MM.1S (cell line): ENCODE results near the gene SUFU.

ENCODE experiments used
- DNase-seq: peaks from one replicate; pipeline ENCODE4 v3.0.0-alpha.2; 2015
- H2AFZ ChIP-seq: fragments of 300-600 bp; sonication (generic); 2 replicates; pipeline ENCODE4 v1.6.0; 2016; ENCODE audit warnings: antibody characterized with exemption, low read length
- H3F3A ChIP-seq: fragments of 300-600 bp; sonication (generic); 2 replicates; pipeline ENCODE4 v1.6.1; 2016; ENCODE audit warnings: mild to moderate bottlenecking, antibody characterized with exemption, low read length, moderate library complexity, mixed read lengths; ENCODE audit not compliant: insufficient read depth
- H3K27ac ChIP-seq: fragments of 300-600 bp; sonication (generic); 2 replicates; pipeline ENCODE4 v1.5.1; 2016; ENCODE audit warnings: mild to moderate bottlenecking, low read length
- H3K27me3 ChIP-seq: fragments of 300-600 bp; sonication (generic); replicated peaks from 2 replicates; pipeline ENCODE4 v1.6.0; 2016; ENCODE audit warnings: low read length; ENCODE audit not compliant: insufficient read depth
- H3K36me3 ChIP-seq: fragments of 300-600 bp; sonication (generic); replicated peaks from 2 replicates; pipeline ENCODE4 v1.6.1; 2016; ENCODE audit warnings: mild to moderate bottlenecking, low read length, mixed read lengths; ENCODE audit not compliant: insufficient read depth
- H3K4me1 ChIP-seq: fragments of 300-600 bp; sonication (generic); 2 replicates; pipeline ENCODE4 v1.6.1; 2016; ENCODE audit warnings: low read length, mixed read lengths
- H3K4me2 ChIP-seq: fragments of 300-600 bp; sonication (generic); 2 replicates; pipeline ENCODE4 v1.6.0; 2016; ENCODE audit warnings: low read depth, low read length
- H3K4me3 ChIP-seq: fragments of 300-600 bp; sonication (generic); 2 replicates; pipeline ENCODE4 v1.5.1; 2016; ENCODE audit warnings: low read length, mixed read lengths
- H3K79me2 ChIP-seq: fragments of 300-600 bp; sonication (generic); 2 replicates; pipeline ENCODE4 v1.6.1; 2016; ENCODE audit warnings: mixed run types, low read length, mixed read lengths
- H3K9ac ChIP-seq: fragments of 300-600 bp; sonication (generic); 2 replicates; pipeline ENCODE4 v1.6.1; 2016; ENCODE audit warnings: low read length, mixed read lengths
- H3K9me2 ChIP-seq: fragments of 300-600 bp; sonication (generic); replicated peaks from 2 replicates; pipeline ENCODE4 v1.6.1; 2016; ENCODE audit warnings: mild to moderate bottlenecking, low read length, mixed read lengths; ENCODE audit not compliant: insufficient read depth
- H3K9me3 ChIP-seq: fragments of 300-600 bp; sonication (generic); replicated peaks from 2 replicates; pipeline ENCODE4 v1.6.1; 2016; ENCODE audit warnings: mild to moderate bottlenecking, low read length, mixed read lengths; ENCODE audit not compliant: insufficient read depth
- H4K20me1 ChIP-seq: fragments of 300-600 bp; sonication (generic); 2 replicates; pipeline ENCODE4 v1.6.1; 2016; ENCODE audit warnings: mild to moderate bottlenecking, low read length, moderate library complexity, mixed read lengths; ENCODE audit not compliant: insufficient read depth
- EZH2 ChIP-seq: fragments of 300-600 bp; sonication (generic); optimal IDR thresholded peaks from 2 replicates; pipeline ENCODE3; 2017; ENCODE audit warnings: low read depth, mild to moderate bottlenecking, antibody characterized with exemption, low read length, mixed read lengths
- EZH2phosphoT487 ChIP-seq: fragments of 300-600 bp; sonication (generic); IDR thresholded peaks from 2 replicates; pipeline ENCODE4 v1.6.1; 2018; ENCODE audit warnings: antibody characterized with exemption, low read length
- TF ChIP-seq, protein P1 (sequence below): fragments of 300-600 bp; sonication (generic); IDR thresholded peaks from 2 replicates; pipeline ENCODE4 v1.5.1; 2016; ENCODE audit warnings: antibody characterized with exemption, low read length, mixed read lengths

Gene SUFU

DNA sequence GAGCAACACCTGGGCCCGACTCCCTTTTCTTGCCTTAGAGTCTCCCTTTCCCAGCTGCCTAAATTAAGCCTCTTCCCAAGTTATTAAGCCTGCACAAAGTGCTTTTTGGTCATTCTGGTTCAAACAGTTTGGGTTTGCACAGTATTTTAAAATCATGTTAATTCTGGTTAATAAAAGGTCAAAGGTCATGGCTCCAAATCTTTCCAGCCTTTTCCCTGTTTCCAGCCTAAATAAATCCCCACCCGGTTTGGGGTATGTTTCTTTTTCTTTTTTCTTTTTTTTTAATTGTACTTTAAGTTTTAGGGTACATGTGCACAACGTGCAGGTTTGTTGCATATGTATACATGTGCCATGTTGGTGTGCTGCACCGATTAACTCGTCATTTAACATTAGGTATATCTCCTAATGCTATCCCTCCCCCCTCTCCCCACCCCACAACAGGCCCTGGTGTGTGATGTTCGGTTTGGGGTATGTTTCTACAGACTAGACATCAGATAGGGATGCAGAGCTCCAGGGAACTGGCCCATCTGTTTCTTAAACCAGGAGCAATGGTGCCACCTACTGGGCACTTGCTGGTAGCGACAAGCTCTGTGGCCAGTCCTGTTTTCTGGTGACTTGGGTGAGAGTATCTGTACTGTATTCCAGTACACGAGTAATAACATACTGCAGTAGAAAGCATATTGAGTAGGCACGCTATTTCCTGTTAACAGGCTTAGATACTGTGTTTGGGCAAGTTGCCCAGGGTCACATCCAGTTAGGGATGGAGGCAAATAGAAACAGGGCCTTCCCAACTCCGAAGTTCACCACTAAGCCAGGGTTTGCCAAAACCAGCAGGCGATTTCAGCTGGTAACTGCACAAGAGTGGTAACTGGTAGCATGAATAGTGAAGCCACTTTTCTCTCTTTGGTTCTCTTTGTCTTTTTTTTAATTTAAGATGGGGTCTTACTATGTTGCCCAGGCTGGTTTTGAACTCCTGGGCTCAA lies 80.0 kb downstream of the SUFU start:
- Histone ChIP-seq H3K4me1 (no peaks in the 10 kb centered on the region), H3K9me2 (no peaks in the 10 kb centered on the region), H2AFZ (no peak overlapping the region), H3K4me3 (no peak overlapping the region), H3K36me3 (no peaks in the 10 kb centered on the region), H3K4me2 (no peak overlapping the region), H3F3A (no peaks in the 10 kb centered on the region), H4K20me1 (no peaks in the 10 kb centered on the region), H3K79me2 (no peaks in the 10 kb centered on the region), H3K9ac (no peak overlapping the region), H3K9me3 (no peaks in the 10 kb centered on the region), H3K27ac (no peak overlapping the region), H3K27me3 (no peaks in the 10 kb centered on the region)
- no peak for TF ChIP-seq EZH2
- TF ChIP-seq, protein P1, sequence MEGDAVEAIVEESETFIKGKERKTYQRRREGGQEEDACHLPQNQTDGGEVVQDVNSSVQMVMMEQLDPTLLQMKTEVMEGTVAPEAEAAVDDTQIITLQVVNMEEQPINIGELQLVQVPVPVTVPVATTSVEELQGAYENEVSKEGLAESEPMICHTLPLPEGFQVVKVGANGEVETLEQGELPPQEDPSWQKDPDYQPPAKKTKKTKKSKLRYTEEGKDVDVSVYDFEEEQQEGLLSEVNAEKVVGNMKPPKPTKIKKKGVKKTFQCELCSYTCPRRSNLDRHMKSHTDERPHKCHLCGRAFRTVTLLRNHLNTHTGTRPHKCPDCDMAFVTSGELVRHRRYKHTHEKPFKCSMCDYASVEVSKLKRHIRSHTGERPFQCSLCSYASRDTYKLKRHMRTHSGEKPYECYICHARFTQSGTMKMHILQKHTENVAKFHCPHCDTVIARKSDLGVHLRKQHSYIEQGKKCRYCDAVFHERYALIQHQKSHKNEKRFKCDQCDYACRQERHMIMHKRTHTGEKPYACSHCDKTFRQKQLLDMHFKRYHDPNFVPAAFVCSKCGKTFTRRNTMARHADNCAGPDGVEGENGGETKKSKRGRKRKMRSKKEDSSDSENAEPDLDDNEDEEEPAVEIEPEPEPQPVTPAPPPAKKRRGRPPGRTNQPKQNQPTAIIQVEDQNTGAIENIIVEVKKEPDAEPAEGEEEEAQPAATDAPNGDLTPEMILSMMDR = peak; percentile 82
- no peak for TF ChIP-seq EZH2phosphoT487
- peak; percentile 85 for DNase-seq

DNA sequence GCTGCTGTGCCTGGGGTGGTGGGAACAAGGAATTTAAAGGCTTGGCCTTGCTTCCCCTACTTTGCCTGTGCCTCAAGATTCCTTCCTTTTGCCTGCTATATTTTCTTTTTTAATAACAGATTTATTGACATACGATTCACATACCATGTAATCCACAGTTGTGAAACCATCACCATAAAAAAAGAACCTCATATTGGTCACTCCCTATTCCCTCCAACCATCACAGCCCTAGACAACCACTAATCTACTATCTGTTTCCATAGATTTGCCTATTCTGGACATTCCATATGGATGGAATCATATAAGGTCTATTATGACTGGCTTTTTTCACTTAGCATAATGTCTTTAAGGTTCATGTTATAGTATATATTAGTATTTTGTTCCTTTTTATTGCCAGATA lies 81.3 kb downstream of the SUFU start:
- Histone ChIP-seq H3K4me3 (no peak overlapping the region), H3K79me2 (no peaks in the 10 kb centered on the region), H2AFZ (no peak overlapping the region)

DNA sequence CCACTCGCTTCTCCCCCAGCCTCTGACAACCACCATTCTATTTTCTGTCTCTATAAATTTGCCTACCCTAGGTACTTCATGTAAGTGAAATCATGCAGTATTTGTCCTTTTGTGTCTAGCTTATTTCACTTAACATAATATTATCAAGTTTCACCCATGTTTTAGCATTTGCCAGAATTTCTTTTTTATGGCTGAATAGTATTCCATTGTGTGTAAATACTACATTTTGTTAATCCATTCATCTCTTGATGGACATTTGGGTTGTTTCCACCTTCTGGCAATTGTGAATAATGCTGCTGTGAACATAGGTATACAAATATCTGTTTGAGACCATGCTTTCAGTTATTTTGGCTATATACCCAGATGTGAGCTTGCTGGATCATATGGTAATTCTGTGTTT lies 83.1 kb downstream of the SUFU start:
- no peak for DNase-seq
- no peak overlapping the region for H3K27ac ChIP-seq
- no peaks in the 10 kb centered on the region for H3K9me3 ChIP-seq
- no peaks in the 10 kb centered on the region for H3F3A ChIP-seq
- no peaks in the 10 kb centered on the region for H3K27me3 ChIP-seq
- H4K20me1 ChIP-seq = no peaks in the 10 kb centered on the region
- no peak overlapping the region for H3K4me3 ChIP-seq
- no peak overlapping the region for H2AFZ ChIP-seq
- no peaks in the 10 kb centered on the region for H3K9me2 ChIP-seq
- no peak overlapping the region for H3K4me2 ChIP-seq
- H3K4me1 ChIP-seq = no peaks in the 10 kb centered on the region
- H3K79me2 ChIP-seq = no peaks in the 10 kb centered on the region; the same call in 1 of the 2 replicates
- H3K36me3 ChIP-seq = no peaks in the 10 kb centered on the region
- no peak overlapping the region for H3K9ac ChIP-seq
- TF ChIP-seq, protein P1 = no peak
- TF ChIP-seq EZH2phosphoT487 (no peak), EZH2 (no peak)

More for the DNA sequence above, 81.3 kb downstream of the SUFU start:
- Histone ChIP-seq H3K4me1 (no peaks in the 10 kb centered on the region), H3K27ac (no peak overlapping the region), H3K27me3 (no peaks in the 10 kb centered on the region), H3K9me2 (no peaks in the 10 kb centered on the region), H3F3A (no peaks in the 10 kb centered on the region), H3K9ac (no peak overlapping the region), H3K4me2 (no peak overlapping the region), H3K36me3 (no peaks in the 10 kb centered on the region), H4K20me1 (no peaks in the 10 kb centered on the region), H3K9me3 (no peaks in the 10 kb centered on the region)
- no peak for DNase-seq
- TF ChIP-seq EZH2 (no peak), EZH2phosphoT487 (no peak)
- TF ChIP-seq, protein P1 = no peak
